Activated naive CD8-positive, alpha-beta T cell treated with anti-CD3 and anti-CD28 coated beads, Interleukin-2, amount 50 U/mL, for 16 hours (primary cell): ENCODE measurements around the gene ATP5F1A.
"Not testable (repeated sequence)": the region's sequence is repeated elsewhere in the genome, so short reads cannot be mapped to it uniquely, and the experiment has no call there.

ENCODE experiments used
- DNase-seq: peaks from one replicate; pipeline ENCODE4 v3.0.0-alpha.2; 2020; ENCODE audit warnings: low read depth, low spot score

The ATP5F1A gene

DNA sequence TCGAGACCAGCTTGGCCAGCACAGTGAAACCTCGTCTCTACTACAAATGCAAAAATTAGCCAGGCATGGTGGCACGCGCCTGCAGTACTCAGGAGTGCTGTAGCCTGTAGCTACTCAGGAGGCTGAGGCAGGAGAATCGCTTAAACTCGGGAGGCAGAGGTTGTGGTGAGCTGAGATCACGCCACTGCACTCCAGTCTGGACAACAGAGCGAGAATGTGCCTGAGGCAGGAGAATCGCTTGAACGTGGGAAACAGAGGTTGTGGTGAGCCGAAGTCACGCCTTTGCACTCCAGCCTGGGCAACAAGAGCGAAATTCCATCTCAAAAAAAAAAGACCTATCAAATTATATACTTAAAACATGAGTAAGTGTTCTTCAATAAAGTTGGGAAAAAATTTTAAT is 50.7 kb downstream of the ATP5F1A start:
- DNase-seq: not testable (repeated sequence)

DNA sequence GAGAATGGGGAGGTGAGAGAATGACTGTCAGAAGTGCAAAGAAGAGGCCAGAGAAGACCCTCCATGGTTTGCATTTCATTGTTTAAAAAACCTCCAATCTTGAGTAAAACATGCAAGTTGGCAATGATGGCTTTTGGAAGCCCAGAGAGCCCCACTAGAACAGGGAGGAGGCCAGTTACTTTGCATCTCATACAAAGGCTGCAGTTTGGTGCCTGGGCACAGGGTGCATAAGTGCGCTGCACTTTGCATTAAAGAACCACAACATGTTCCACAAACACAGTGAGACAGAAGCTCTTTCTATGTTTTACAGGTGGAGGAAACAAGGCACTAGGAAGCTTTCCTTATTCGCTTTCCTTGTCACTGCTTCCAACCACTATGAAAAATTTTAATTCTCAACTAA is 51.4 kb downstream of the ATP5F1A start:
- DNase-seq: no peak

DNA sequence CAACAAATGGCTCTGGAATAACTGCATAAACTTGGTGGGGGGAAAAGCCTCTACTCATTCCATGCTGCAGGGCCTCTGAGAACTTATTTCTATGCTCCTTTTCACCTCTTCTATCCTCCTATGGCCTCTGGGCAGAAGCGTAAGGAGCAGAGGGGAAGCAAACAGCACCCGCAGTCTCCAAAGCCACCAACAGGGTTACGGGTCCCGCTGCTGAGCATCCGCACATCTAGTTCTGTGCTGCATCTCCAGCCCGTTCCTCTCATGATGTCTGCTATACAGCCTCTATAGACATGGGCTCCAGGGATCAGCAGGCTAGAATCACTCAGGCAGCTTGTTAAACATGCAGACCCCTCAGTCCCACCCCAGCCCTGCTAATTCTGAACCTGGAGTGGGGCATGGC is 52.0 kb downstream of the ATP5F1A start:
- DNase-seq: no peak

DNA sequence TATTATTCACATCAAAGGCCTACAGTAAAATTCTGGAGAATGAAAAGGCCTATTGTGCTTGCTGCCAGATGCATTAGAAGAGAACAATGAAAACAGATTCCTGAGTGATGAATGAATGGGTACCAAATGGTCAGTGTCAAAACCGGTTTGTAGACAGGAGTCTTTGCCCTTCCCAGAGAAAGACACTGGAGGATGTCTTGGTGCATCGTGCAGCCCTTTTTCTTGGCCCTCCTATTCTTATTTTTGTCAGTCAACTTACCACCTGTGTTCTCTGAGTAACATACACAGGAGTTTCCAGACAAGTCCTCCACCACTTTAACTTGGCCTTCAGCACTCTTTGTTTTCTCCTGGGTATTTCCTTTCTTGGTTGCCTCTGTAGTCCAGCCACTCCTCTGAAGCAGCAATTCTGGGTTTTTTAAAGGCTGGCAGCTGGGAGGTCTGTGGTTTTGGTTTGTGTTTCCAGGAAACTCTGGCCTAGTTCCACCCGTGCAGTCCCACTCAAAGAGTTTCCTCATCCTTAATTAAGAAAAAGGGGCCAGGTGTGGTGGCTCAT is 55.4 kb downstream of the ATP5F1A start:
- DNase-seq: no peak

DNA sequence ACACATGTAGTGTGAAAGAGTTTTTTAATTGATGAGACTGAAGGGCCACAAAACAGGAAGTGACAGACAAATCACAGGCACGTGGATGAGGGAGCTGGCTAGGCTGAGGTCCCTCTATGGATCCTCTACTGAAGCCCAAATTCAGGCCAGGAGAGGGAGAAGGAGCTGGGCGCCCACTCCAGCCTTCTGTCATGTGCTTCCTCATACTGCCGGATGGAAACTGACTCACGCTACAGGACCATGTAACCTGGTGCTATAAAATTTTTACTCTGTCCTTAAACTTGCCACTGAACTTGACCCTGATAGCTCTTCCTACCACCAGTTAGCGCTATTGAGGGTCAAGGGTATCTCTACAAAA is 57.4 kb downstream of the ATP5F1A start:
- no peak for DNase-seq

DNA sequence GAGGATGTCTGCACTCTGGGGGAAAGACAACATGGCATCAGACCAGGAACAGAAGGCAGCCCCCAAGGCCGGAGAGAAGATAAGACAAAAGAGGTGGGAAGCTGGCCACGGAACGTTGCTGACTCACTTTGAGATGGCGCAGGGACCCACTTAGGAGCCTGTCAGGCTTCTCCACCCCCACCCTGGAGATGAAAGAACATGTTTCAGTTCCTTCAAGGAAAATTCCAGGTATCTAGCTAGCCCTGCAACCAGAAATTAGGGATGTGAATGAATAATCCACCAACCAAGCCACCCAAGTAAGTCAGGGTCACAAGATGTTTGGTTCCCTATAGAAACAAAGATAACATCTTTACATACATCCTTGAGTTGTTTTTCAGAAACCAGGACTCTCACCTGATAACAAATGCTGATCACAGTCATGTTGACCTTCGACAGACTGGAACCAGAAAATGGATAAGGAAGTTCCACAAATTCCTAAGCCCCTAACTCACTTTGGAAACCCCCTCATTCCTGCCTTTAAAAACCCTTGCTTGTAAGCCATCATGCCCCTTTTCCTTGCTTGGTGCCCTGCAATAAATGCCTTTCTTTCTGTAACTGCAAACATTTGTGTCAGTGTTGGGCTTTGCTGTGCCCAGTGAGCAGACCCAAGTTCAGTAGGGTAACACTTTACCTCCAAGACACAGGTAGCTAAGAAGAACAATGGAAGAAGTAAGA is 57.9 kb downstream of the ATP5F1A start:
- DNase-seq: no peak

DNA sequence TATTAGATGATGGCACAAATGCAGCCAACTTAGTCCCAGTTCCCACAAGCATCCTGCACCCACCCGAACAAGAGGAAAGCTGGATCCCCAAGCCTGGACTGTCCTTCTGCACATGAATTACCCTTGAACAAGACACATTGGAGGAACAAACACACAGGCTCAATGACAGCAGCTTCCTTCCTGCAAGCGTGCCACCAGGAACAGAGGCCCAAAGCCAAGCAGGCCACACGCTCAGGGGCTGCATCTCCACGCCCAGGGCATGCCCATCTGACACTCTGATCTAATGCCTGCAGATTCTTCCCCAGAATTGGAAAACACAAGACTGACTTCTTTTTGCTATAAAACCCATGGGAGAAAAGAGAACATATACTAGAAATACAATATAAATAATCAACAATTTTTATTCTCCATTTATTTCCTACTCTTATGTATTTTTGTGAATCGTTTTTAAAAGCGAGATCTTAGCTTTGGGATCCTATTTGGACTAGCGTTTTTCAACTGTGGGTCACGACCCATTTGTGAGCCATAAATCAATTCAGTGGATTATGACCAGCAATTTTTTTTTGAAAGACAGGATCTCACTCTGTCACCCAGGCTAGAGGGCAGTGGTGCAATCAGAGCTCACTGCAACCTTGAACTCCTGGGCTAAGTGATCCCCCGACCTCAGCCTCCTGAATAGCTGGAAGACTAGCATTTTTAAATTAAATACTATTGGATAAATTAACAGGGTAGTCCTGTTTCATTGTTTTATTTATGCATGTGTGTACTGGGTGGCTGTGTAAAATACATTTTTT is 60.4 kb downstream of the ATP5F1A start:
- DNase-seq: no peak

DNA sequence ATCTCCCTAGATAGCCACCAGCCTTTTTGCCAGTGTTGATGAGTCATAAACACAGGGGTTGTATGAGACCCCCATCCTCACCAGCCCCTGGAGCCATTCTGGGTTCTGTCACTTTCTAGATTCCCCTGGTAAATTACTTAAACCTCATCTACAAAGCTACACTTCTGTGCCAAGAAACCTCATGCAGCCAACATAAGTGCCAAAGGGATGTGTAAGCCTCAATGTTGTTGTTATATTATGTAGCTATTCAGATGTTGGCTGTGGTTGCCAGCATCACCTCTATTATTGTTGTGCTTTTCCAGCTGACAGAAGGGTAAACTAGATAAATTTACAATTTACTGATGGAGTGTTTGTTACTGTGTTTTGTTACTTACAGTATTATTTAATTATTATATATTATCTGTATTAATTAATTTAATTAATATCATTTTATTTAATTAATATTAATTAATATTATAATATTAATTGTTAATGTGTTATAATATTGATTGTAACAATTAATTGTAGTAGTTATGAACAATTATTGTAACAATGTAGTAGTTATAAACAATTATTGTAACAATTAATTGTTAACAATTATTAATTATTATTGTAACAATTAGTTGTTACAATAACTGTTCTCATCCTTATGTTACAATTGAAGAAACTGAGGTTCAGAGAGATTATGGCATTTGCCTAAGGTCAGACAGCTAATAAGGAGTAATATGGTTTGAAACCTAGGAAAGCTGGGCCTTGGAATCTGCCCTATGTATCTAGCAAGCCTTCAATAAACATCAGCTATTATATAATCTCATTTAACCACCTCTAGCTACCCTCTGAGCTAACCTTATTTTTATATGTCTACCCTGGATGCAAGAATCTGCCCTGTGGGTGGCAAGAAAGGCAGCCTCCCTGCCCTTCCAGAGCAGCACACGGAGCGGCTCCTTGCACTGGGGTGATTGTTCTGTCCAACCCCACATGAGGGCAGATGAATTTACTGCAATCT is 62.1 kb downstream of the ATP5F1A start:
- DNase-seq: no peak

DNA sequence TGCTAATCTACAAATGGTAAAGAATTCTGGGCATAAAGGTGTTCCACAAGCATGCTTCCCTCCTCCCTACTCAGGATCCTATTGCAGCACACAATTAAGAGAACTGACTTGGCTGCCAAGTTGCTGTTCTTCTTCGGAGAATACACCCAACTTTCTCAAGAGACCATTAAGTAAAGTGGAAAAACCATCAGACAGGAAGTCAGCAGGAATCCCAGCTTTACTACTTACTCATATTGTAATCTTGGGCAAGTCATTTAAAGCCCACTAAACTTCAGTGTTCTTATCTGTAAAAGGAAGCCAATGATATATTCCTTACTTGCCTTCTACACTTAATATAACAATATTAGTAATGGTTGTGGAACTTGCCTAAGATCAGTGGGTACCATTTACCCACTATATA is 63.9 kb downstream of the ATP5F1A start:
- no peak for DNase-seq

DNA sequence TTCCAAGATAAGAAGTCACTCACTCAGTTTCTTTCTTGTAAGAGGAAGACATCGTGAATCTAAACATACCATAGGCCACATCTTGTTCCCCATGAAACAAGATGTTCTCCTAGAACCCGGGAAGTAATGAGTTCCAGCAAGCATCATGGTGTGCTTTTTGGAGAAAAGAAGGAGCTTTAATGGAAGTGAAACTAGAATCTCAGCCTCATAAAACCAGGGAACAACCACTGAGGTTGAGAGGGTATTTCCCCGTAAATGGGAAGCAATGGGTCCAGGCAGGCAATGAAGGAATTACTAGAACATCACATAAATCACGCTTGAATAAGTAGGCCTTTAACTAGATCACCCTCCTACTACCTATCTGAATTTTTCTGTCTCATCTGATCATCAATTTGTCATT is 66.4 kb downstream of the ATP5F1A start:
- DNase-seq: no peak
